GM18517 (cell line): ENCODE measurements around the gene SLC39A11.
"Not testable (repeated sequence)": the region's sequence is repeated elsewhere in the genome, so short reads cannot be mapped to it uniquely, and the experiment has no call there.

Experiments used
- ATAC-seq: cut with Tn5 transposase; IDR thresholded peaks from one replicate; pipeline ENCODE4 v1.9.1; 2021; ENCODE audit warnings: mild to moderate bottlenecking, moderate library complexity; ENCODE audit not compliant: unreplicated experiment

Gene SLC39A11

DNA sequence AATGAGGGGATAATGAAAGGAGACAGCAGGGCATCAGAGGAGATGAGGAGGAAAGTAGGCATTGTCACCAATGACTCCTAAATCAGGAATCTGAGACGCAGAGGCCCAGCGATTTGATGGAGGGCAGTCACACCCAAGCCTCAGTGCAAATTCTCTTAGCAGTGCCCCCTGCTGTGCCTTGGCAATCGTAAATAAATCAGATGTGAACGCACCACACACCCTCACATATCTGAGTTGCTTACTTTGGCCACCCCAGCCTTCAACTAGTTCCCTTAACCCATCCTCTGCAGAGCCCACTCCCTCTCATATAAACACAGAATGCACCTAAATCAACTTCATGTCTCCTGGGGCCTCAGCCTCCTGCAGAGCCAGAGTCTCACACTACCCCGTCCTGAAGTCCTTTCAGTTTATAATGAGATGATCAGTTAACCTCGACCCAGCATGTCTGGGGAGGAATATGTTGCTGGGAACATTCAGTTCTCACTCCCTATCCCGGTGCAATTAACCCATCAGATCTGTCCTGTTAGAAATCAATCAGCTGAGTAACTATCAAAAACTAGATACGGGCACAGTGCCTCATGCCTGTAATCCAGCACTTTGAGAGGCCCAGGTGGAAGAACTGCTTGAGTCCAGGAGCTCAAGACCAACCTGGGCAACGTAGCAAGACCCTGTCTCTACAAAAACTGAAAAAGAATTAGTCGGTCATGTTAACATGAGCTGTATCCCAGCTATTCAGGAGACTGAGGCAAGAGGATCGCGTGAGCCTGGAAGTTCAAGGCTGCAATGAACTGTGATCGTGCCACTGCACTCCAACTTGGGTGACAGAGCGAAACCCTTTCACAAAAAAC lies 78.4 kb downstream of the SLC39A11 start:
- no peak for ATAC-seq

DNA sequence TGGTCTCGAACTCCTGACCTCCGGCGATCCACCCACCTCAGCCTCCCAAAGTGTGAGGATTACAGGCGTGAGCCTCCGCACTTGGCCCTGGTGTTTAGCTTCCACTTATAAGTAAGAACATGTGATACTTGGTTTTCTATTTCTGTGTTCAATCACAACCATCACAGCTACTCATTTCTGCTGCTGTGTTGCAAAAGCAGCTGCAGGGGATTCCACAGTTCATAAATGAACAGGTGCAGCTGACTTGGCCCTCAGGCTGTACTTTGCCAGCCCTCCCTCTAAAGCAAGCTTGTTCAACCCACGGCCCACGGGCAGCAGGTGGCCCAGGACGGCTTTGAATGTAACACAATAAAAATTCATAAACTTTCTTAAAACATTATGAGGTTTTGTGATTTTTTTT lies 79.2 kb downstream of the SLC39A11 start:
- ATAC-seq, result no peak

DNA sequence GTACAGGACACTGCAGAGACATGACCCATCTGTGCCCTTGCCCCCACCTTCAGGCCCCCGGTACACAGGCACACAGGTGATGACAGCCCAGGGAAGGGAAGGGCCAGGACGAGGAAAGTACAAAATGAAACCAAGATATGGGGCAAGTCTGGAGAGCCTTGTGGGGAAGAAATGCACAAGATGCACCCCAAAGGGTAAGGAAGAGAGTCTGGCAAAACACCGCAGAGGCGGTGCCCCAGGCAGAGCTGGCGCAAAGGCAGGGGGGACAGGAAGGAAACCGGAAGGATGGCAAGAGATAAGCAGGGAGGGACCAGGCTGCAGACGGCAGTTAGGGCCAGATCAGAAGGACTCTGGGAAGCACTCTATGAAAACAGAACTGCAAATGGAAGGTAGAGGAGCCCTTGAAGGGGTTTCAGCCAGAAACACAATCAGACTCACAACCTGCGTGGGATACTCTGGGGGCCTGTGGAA lies 81.4 kb downstream of the SLC39A11 start:
- no peak for ATAC-seq

DNA sequence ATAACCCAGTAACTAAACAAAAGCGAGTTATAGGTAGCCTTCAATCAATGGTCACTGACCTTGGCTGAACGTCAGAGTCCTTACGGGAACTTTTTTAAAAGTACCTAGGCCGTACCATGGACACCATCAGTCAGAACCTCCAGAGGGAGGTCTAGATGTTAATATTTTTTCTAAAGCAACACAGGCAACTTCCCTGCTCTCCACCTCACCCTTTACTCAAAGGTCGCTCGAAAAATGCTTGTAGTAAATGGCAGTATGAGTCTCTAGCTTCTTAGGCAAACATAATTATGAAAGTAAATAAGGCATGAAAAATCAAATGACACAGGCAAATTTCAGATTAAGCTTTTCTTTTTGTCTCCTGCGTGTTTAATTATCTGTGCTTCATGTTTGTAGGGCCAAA lies 82.1 kb downstream of the SLC39A11 start:
- ATAC-seq, result no peak

DNA sequence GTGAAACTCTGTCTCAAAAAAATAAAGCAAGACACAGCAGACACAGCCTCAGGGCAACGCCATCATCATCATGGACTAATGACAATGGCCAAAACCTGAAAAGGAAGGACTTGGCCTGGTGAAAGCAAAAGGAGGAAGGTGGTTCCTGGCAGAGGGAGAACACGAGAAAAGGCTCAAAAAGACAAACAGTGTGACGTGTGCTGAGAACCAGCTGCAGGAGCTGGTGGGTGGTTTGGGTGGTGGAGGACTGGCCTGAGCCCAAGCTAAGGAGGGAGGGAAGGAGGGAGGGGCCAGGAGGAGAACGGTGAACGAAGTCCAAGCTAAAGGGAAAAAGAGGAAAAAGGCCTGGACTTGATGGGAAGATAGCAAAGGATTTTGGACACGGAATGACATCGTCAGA lies 85.1 kb downstream of the SLC39A11 start:
- ATAC-seq, result no peak

DNA sequence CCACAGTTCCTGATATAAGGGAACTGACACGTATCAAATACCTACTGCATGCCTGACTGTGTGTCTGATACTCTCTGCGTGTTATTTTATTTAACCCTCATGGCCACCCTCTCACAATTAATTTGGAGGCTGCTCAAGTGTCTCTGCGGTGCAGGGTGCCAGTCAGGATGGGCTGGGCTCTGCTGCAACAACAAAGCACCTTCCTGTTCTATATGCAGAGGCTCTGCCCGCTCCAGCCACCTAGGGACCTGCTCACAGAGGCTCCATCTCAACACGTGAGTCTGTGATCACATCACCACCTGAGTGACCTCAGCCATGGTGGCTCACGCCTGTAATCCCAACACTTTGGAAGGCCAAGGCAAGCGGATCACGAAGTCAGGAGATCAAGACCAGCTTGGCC lies 87.1 kb downstream of the SLC39A11 start:
- no peak for ATAC-seq

DNA sequence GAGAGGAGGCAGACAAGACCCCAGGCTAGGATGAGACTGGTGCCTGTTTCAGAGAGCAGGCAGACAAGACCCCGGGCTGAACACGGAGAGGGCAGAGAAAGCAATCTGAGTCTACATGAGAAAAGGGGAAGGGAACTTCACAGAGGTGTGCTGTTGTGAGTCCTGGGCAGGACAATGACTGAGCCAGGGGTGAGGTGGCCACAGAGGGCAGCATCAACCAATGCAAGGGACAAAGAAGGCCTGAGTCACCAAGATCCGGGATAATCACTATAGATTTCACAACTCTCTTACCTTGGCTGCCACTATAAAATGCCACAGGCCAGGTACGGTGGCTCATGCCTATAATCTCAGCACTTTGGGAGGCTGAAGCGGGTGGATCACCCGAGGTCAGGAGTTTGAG lies 89.0 kb downstream of the SLC39A11 start:
- ATAC-seq, result no peak

DNA sequence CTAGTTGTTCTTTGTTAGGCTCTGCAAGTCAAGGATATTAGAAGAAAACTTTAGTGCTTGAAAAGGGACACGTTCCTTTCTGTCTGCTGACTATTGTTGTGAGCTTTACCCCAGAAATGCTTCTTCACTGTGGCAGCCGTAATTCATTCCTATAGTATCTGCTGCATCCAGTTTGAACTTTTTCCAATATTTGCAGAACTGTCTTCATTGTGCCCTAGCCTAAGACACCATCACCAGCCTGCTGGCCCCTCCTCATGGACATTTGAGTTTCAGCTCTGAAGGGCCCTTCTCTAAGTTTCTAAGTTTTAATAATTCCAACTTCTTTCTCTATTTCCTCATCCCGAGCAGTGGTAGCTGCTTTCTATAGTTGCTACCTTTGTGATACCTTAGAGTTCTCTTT lies 91.7 kb downstream of the SLC39A11 start:
- ATAC-seq, result no peak

DNA sequence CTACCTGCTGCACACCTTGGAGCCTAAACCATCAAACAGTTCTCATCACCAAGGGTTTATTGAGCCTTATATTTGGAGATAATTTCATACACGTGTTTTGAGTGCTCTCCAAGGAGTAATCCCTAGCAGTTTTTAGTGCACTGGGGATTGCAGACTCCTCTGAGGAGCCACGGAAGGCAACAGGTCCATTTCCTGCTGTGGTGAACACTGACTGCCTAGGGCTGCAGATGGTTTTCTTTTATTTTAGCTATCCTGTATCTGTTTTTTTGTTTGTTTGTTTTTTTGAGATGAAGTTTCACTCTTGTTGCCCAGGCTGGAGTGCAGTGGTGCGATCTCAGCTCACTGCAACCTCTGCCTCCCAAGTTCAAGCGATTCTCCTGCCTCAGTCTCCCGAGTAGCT lies 93.0 kb downstream of the SLC39A11 start:
- ATAC-seq, result not testable (repeated sequence)

DNA sequence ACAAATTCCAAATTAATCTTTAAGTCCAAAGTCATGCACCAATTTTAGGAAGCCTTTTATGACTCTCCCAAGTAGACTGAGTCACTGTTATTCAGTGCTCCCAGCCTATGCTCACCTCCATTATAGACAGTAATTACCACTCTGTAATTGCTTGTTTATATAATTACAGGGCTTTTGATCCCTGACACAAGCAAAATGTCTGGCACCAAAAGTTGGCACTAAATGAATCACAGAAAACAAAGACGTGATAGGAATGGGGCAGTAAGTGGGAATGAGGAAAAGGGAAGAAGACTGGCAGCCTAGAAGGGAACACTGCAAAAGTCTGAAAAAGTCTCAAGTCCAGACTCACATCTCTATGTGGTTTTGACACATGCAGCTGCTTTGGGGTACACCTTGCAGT lies 94.1 kb downstream of the SLC39A11 start:
- no peak for ATAC-seq

DNA sequence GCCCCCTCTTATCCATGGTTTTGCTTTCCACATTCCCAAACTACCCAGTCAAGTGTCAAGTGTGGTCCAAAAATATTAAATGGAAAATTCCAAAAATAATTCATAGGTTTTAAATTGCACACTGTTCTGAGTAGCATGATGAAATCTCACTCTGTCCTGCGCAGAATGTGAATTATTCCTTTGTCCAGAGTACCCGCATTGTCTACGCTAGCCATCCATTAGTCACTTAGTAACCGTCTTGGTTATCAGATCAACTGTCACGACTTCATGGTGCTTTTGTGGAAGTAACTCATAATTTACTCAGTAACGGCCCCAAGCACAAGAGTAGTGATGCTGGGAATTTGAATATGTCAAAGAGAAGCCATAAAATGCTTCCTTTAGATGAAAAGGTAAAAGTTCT lies 94.9 kb downstream of the SLC39A11 start:
- ATAC-seq, result no peak

DNA sequence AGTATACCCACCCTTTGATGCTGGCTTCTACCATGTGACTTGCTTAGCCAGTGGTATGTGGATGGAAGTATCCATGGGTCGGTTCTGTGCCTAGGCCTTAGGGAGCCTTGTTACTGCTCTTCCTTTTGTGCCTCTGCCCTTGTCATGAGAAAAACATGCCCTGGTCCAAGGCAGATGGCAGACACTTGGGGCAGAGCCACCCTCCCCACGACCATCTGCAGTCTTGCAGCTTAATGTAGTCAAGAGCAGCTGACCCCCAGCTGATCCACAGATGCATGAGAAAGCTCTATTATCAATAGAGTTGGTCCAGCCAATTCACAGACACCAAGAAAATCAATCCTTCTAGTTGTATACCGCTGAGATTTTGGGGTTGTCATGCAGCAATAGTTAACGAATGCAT lies 95.7 kb downstream of the SLC39A11 start:
- no peak for ATAC-seq

DNA sequence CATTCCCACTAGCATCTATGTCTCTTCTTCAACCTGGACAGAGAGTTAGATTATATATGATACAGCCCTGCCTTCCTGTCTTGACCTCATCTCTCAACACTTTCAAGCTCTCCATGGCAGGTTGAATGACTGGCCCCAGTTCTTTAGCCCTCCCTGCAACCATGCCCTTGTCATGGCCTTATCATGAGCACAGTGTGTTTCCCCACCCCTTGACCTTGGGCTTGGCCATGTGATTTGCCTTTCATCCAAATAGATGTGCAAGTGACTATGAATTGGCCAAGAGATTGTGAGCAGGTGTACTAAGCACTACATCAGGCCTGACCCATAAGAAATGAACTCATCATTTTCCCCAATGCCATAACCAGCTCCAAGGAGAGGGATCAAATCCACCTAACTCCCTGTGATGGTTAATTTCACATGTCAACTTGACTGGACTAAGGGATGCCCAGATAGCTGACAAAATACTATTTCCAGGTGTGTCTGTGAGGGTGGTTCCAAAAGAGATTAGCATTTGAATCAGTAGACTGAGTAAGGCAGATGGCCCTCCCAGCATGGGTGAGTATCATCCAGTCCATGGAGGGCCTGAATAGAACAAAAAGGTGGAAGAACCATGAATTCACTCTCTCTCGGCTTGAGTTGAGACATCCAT lies 97.4 kb downstream of the SLC39A11 start:
- no peak for ATAC-seq

DNA sequence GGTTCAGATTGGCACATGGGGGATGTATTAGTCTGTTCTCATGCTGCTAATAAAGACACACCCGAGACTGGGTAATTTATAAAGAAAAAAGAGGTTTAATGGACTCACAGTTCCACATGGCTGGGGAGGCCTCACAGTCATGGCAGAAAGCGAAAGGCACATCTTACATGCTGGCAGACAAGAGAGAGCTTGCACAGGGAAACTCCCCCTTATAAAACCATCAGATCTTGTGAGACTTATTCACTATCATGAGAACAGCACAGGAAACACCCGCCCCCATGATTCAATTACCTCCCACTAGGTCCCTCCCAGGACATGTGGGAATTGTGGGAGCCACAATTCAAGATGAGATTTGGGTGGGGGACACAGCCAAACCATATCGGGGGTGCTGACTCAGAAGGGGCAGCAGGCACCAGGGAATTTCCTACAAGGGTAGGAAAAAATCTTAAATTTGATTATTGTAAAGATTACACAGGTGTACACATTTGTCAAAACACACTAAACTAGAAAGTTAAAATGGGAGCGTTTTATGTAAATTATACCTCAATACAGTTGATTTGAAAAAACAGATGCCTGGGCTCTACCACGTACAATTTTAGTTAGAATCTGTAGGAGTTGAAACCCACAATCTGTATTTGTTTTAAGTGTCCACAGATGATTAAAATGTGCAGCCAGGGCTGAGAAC lies 99.6 kb downstream of the SLC39A11 start:
- ATAC-seq, result not testable (repeated sequence)

DNA sequence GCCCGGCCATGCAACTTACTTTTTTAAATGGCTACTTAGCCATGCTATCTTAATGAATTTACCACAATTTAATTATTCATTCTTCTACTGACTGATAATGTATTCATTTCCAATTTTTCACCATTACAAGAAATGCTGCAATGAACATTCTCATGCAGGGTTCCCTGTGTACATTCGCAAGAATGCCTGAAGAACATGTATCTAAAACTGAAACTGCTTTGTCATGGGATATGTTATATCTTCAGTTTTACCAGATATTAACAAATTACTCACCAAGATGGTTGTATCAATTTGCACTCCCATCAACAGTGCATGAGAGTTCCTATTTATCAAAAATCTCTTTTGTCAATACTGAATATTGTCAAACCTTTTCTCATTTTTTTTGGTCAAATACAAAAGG lies 100.8 kb downstream of the SLC39A11 start:
- no peak for ATAC-seq

DNA sequence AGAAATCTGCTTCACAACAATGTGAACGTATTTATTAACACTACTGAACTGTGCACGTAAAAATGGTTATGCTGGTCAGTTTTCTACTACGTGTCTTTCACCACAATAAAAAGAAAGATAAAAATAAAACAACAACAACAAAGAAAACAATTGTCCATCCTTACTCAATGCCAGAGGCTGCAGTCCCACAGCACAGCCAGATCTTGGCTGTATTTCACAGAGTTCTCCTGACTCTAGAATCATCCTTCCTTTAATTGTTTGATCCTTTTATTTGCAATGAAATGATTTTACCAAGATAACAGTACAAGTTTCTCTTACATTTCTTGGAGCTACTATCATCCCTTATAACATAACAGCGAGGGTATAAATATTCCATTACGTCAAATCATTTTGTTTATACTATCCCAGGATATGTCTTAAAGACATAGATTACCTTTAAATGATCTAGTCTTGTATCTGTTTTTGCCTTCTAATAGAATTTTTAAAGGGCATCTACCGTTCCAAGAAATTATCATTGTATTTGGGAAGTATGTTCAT lies 103.3 kb downstream of the SLC39A11 start:
- ATAC-seq, result no peak

DNA sequence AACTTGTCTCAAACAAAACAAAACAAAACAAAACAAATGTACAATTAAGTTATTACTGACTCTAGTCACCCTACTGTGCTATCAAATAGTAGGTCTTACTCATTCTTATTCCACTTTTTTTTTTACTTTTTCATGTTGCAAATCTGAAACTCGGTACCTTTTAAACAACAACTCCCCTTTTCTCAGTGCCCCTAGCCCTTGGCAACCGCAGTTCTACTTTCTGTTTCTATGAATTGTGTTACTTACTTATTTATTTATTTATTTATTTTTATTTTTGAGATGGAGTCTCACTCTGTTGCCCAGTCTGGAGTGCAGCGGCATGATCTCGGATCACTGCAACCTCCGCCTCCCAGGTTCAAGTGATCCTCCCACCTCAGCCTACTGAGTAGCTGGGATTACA lies 104.0 kb downstream of the SLC39A11 start:
- no peak for ATAC-seq

DNA sequence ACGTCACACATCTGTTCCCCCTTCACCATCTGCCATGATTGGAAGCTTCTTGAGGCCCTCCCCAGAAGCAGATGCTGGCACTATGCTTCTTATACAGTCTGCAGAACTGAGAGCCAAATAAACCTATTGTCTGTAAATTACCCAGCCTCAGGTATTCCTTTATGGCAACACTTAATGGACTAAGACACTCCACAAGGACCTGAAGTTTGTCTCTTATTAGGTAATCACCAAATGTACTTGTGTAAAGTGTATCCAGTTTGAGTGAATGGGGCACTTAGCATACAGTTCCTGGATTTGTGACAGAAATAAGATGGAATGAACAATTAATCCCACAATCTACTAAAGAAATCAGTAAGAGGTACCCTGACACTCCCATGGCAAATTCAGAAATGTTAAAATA lies 105.3 kb downstream of the SLC39A11 start:
- ATAC-seq, result no peak

DNA sequence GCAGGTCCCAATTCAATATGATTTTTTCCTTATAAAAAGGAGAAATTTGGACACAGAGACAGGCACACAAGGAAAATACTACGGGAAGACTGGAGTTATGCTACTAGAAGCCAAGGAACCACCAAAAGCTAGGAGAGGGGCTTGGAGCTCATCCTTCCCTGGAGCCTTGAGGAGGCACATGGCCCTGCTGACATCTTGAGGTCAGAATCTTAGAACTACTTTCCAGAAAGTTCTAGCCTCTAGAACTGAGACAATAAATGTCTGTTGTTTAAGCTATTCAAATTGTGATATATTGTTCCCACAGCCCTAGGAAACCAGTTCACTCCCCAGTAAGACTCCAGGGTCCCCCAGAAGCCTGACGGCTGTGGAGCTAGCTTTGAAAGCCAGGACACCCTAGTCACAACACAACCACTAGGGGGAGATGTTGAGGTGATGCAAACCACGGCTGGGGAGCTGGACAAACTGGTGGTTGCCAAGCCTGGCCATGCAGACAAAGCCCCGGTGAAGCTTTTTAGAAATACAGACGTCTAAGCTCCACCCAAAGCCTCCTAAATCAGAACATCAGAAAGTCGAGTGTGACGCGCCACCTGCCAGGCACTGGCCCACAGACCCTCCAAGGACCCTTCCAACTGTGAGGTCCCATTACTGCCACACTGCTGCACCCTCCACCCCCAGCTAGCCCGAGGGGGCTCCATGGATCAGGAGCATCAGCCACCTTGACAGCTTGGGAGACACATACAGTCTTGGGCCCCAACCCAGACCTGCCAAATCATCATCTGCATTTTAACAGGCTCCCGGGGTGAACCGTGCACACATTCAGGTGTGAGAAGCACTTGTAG lies 106.4 kb downstream of the SLC39A11 start:
- no peak for ATAC-seq

DNA sequence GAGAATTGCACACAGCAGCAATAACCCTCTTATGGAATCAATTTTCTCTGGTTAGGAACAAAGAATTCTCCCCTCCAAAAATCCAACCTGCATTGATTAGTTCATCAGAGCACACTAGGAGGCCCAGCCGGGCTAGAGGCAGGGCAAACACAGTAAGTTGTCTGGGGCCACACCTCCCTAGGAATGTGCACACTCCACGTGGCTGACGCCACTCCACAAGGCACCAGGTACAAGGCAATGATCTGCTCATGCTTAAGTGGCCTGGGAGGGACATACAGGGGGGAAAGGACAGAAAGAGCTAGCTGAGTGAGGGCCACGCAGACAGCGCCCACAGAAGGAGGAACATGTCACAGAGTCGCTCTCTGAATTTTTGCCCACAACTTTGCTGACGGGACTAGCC lies 107.6 kb downstream of the SLC39A11 start:
- no peak for ATAC-seq
